Ovary (tissue), 9 donors: ENCODE results near the gene VPREB1. TPM values are rescaled to one million over a fixed set of nuclear protein-coding genes. Genes with fewer than 3 reads are reported as not detected.

ENCODE experiments used
- DNase-seq, 5 donors: peaks; one replicate each; pipeline ENCODE4 v3.0.0-alpha.2; 2019 to 2020
- H3K27ac ChIP-seq, 2 donors: fragments of 200-600 bp; one replicate each; pipeline versions ENCODE4 v1.5.1 to v1.8.0; 2019 to 2022
- H3K27me3 ChIP-seq: fragments of 200-600 bp; one replicate; pipeline ENCODE4 v1.8.0; 2022
- H3K36me3 ChIP-seq: fragments of 200-600 bp; sonication (generic); one replicate; pipeline ENCODE4 v1.5.1; 2019
- H3K4me1 ChIP-seq: one replicate; pipeline ENCODE4 v1.8.1; 2013; ENCODE audit warnings: mild to moderate bottlenecking, moderate library complexity; ENCODE audit not compliant: insufficient read depth
- H3K4me3 ChIP-seq: fragments of 200-600 bp; sonication (generic); one replicate; pipeline ENCODE4 v1.5.1; 2017
- H3K9me3 ChIP-seq, 2 donors: fragments of 200-600 bp in 1 of 2; sonication (generic) in 1 of 2; one replicate each; pipeline versions ENCODE4 v1.5.1 to v1.8.1; 2013 to 2019; ENCODE audit warnings: mild to moderate bottlenecking in 1 of 2, moderate library complexity in 1 of 2
- EP300 ChIP-seq: sonication (generic); formaldehyde crosslinking; IDR thresholded peaks from one replicate; pipeline ENCODE4 v1.6.1; 2017; ENCODE audit warnings: antibody characterized with exemption
- POLR2A ChIP-seq: fragments of 450-650 bp; IDR thresholded peaks from one replicate; pipeline ENCODE4 v1.6.1; 2017; ENCODE audit warnings: antibody characterized with exemption, mild to moderate bottlenecking, moderate library complexity
- WGBS, 3 donors: extraction: QIAGEN DNeasy Blood & Tissue Kit in 1 of 3; methylation state at CpG; one replicate each; pipeline versions ENCODE4 v1.1.5 to v1.1.7; 2013 to 2017; 5-methylcytosine and 5-hydroxymethylcytosine counted together
- intact Hi-C, 4 donors: fragments of 100-400 bp; cut with DNase I; formaldehyde crosslinking; loops; one replicate each; pipeline versions ENCODE4 v1.11.0 to v1.15.1; 2022 to 2023
- polyA plus RNA-seq, 2 donors: library from polyadenylated mRNA; stranded (reverse); fragments of 200-250 nt in 1 of 2; fragments of 350-450 nt in 1 of 2; fragmentation: Illumina TruSeq in 1 of 2; extraction: RNeasy Lipid Tissue Mini Kit (QIAGEN cat#74804) in 1 of 2; gene quantifications; one replicate each; pipeline ENCODE4 v1.2.3, GENCODE V29; 2013 to 2014
- total RNA-seq, 7 donors: library from RNA; depleted of rRNA in 2 of 7; stranded (reverse); fragments of >200 nt in 2 of 7; fragmentation: NEBNext Ultra II Directional in 3 of 7; extraction: Animal tissue kit (Norgen Biotek cat#: 25700) in 3 of 7; gene quantifications; one replicate each; pipeline versions ENCODE4 v1.1.0 to v1.2.4, GENCODE V29; 2016 to 2023
- TF ChIP-seq, protein P1 (sequence below), 3 donors: fragments of 450-650 bp in 2 of 3; fragments of 200-600 bp in 1 of 3; IDR thresholded peaks; one replicate each; pipeline versions ENCODE4 v1.5.1 to v1.8.0; 2016 to 2022; ENCODE audit warnings: antibody characterized with exemption in 3 of 3, mild to moderate bottlenecking in 1 of 3
- donor health status: DM: no; HTN: no; CAD: no; lungs with moderate emphysema.
- donor health status: DM: no; HTN: no; CAD: no.
- donor health status: Bipolar disorder and iron deficiency.
- donor health status: DM: yes; HTN: yes; CAD: no.
- donor health status: DM: no; HTN: no; CAD: no.
- donor health status: DM: yes; HTN: yes; CAD: no.

The VPREB1 gene
- total and polyA plus RNA-seq, 9 donors = not detected

DNA sequence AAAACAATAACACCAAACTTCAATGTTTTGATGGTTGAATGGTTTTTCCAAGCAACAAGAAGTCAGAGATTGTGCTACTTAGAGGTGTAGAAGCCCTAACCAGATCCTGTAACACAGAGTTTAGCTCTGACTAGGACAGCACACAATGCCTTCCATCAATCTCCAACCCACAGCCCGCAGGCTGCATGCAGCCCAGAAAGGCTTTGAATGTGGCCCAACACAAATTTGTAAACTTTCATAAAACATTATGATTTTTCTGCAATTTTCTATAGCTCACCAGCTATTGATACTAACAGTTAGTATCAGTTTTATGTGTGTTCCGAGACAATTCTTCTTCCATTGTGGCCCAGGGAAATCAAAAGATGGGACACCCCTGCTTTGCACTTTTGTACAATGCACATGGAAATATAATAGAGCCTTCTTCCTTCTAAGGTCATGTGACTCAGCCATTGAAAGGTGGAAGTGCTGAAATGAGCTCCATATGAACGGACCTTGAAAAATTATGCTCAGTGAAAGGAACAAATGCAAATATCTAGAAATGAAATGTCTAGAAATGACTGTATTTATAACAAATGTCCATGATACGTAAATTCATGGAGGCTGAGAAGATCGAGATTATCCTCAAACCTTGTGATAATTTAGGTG is 47.6 kb upstream of the VPREB1 start:
- Histone ChIP-seq H3K4me3 (no peak overlapping the region), H3K9me3 (no peaks in the 10 kb centered on the region), H3K4me1 (no peaks in the 10 kb centered on the region), H3K27me3 (no peaks in the 10 kb centered on the region), H3K27ac (no peak overlapping the region), H3K36me3 (no peaks in the 10 kb centered on the region)
- intact Hi-C loops = no loop called here
- TF ChIP-seq, protein P1, sequence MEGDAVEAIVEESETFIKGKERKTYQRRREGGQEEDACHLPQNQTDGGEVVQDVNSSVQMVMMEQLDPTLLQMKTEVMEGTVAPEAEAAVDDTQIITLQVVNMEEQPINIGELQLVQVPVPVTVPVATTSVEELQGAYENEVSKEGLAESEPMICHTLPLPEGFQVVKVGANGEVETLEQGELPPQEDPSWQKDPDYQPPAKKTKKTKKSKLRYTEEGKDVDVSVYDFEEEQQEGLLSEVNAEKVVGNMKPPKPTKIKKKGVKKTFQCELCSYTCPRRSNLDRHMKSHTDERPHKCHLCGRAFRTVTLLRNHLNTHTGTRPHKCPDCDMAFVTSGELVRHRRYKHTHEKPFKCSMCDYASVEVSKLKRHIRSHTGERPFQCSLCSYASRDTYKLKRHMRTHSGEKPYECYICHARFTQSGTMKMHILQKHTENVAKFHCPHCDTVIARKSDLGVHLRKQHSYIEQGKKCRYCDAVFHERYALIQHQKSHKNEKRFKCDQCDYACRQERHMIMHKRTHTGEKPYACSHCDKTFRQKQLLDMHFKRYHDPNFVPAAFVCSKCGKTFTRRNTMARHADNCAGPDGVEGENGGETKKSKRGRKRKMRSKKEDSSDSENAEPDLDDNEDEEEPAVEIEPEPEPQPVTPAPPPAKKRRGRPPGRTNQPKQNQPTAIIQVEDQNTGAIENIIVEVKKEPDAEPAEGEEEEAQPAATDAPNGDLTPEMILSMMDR (IDR thresholded peaks at IDR 0.05) = no peak
- TF ChIP-seq EP300 = no peak
- no peak for TF ChIP-seq POLR2A
- WGBS, 3 donors = 58 to 68% (median 67%) methylated on average over 5 of the region's 5 CpGs
- no peak for DNase-seq

GRCh38 chr22:22197993-22198402 is 46.6 kb upstream of the VPREB1 start:
- H3K27me3 ChIP-seq = no peaks in the 10 kb centered on the region

GRCh38 chr22:22198751-22199150 is 45.8 kb upstream of the VPREB1 start:
- H3K27ac ChIP-seq = no peak overlapping the region
- DNase-seq = no peak
- H3K4me1 ChIP-seq = no peaks in the 10 kb centered on the region
- H3K27me3 ChIP-seq = no peaks in the 10 kb centered on the region
- no peak overlapping the region for H3K4me3 ChIP-seq
- no peaks in the 10 kb centered on the region for H3K9me3 ChIP-seq
- no peaks in the 10 kb centered on the region for H3K36me3 ChIP-seq
- 68 to 80% (median 71%) methylated on average over 4 of the region's 4 CpGs for WGBS, 3 donors
- intact Hi-C loops = no loop called here
- TF ChIP-seq, protein P1 (IDR thresholded peaks at IDR 0.05) = no peak
- no peak for TF ChIP-seq POLR2A
- no peak for TF ChIP-seq EP300

More at GRCh38 chr22:22197993-22198402, 46.6 kb upstream of the VPREB1 start:
- intact Hi-C loops = no loop called here
- Histone ChIP-seq H3K36me3 (no peaks in the 10 kb centered on the region), H3K4me3 (no peak overlapping the region), H3K27ac (no peak overlapping the region), H3K4me1 (no peaks in the 10 kb centered on the region), H3K9me3 (no peaks in the 10 kb centered on the region)
- WGBS, 3 donors = 64 to 80% (median 66%) methylated on average over 4 of the region's 4 CpGs
- no peak for TF ChIP-seq EP300
- no peak for TF ChIP-seq POLR2A
- TF ChIP-seq, protein P1 (IDR thresholded peaks at IDR 0.05) = no peak
- no peak for DNase-seq

DNA sequence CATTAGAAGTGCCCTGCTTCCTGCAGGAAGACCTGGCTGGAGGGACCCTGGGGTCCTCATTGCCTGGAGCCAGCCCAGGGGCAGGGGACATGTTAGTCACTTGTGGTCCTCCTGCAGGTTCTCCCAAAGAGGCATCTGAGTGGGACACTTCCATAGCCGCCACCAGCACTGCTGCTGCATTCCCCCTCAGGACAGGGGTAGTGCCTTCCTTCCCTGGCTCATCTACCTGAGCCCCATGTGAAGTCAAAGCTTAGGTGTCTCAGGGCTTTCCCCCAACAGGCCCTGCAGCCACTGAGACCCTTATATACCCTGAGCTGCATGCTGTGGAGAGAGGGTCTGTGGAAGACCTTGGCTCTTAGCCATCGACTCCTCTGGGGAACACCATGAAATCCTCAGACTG is 45.0 kb upstream of the VPREB1 start:
- Histone ChIP-seq H3K36me3 (no peaks in the 10 kb centered on the region), H3K4me1 (no peaks in the 10 kb centered on the region), H3K27ac (no peak overlapping the region), H3K27me3 (no peaks in the 10 kb centered on the region), H3K4me3 (no peak overlapping the region), H3K9me3 (no peaks in the 10 kb centered on the region)
- intact Hi-C loops = no loop called here
- WGBS, 3 donors = 71 to 84% (median 83%) methylated on average over 2 of the region's 2 CpGs
- no peak for DNase-seq
- TF ChIP-seq, protein P1 (IDR thresholded peaks at IDR 0.05) = no peak
- no peak for TF ChIP-seq POLR2A
- no peak for TF ChIP-seq EP300
